Measurements from ENCODE around the gene CFC1B.
"Not testable (repeated sequence)": the region's sequence is repeated elsewhere in the genome, so short reads cannot be mapped to it uniquely, and the experiment has no call there.

The CFC1B gene

DNA sequence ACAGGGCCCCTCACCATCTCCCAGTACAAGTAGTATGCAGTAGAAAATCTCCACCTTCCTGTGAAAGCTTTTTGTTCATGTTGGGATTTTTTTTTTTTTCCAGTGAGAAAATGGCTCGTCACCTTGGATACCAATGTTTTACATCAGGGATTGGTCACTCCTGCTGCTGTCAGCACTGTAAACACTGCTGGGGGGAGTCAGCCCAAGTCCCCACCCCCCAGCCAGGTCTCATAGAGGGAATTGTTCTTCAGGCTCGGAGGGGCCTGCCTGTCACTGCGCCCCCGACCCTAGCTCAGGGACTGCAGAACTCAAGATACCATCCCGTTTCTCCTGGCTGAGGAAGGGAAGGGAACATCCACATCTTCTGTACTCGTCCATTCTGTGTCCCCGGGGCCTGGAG, at the start of gene CFC1B:
Gene CFC1B, plus strand, starts transcription at position 231 of the 400 bp plus-strand sequence. CDS start 263 bp downstream, outside the sequence.
- not testable (repeated sequence) for H3K4me1 ChIP-seq (ENCODE audit: control insufficient read depth, insufficient read depth, low read length); H3K9ac ChIP-seq (ENCODE audit: low read length); H3K27me3 ChIP-seq (ENCODE audit: control insufficient read depth, insufficient read depth, low read length); H3K4me3 ChIP-seq (ENCODE audit: low read length); H3K27ac ChIP-seq (ENCODE audit: low read depth, low read length); H3K36me3 ChIP-seq (ENCODE audit: control insufficient read depth, insufficient read depth, low read length)

DNA sequence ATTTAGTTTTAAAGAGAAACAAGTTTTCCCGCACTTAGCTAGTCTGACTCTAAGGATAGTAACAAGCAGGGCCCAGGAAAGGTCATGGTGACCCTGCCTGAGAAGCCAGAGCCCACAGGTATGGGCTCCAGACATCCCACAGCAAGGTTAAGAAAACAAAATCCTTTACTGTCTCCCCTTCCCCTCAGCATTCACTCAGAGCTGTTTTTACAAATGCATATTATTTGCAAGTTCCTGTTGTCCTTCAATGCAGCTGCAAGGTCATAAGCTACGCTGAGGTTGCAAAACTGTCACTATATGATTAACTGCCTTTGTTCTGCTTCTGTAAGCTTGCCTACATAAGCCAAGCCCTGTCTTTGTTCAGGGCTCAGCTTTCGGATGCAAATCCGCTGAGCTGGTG, 29.9 kb upstream of the CFC1B start:
- not testable (repeated sequence) for H3K4me1 ChIP-seq (ENCODE audit: control insufficient read depth, insufficient read depth, low read length); H3K27me3 ChIP-seq (ENCODE audit: control insufficient read depth, insufficient read depth, low read length); H3K36me3 ChIP-seq (ENCODE audit: control insufficient read depth, insufficient read depth, low read length); H3K4me3 ChIP-seq (ENCODE audit: low read length); H3K27ac ChIP-seq (ENCODE audit: low read depth, low read length); H3K9ac ChIP-seq (ENCODE audit: low read length)

DNA sequence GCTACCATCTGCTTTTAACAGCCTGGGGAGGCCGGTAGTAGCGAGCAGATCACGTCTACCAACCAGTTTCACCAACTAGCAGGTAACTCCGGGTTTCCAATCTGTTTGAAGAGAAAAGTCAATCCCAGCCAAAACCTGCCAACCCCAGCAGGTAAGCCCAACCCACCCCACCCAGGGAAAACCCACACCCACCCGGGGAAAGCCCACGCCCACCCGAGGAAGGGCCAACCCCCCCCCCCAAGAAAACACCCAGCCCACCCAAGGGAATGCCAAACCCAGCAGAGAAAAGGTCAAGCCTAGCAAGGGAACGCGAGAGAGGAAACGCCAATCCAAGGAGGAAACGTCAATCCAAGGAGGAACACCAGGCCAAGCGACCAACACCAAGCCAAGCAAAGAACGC, 11.8 kb upstream of the CFC1B start, which contains the start of gene POTEI:
Gene POTEI, minus strand, starts transcription at position 101 of the 400 bp plus-strand sequence. Its CDS starts 93 bp downstream, at position 8.
- not testable (repeated sequence) for H3K36me3 ChIP-seq (ENCODE audit: control insufficient read depth, insufficient read depth, low read length); H3K4me1 ChIP-seq (ENCODE audit: control insufficient read depth, insufficient read depth, low read length); H3K9ac ChIP-seq (ENCODE audit: low read length); H3K27me3 ChIP-seq (ENCODE audit: control insufficient read depth, insufficient read depth, low read length); H3K27ac ChIP-seq (ENCODE audit: low read depth, low read length); H3K4me3 ChIP-seq (ENCODE audit: low read length)

DNA sequence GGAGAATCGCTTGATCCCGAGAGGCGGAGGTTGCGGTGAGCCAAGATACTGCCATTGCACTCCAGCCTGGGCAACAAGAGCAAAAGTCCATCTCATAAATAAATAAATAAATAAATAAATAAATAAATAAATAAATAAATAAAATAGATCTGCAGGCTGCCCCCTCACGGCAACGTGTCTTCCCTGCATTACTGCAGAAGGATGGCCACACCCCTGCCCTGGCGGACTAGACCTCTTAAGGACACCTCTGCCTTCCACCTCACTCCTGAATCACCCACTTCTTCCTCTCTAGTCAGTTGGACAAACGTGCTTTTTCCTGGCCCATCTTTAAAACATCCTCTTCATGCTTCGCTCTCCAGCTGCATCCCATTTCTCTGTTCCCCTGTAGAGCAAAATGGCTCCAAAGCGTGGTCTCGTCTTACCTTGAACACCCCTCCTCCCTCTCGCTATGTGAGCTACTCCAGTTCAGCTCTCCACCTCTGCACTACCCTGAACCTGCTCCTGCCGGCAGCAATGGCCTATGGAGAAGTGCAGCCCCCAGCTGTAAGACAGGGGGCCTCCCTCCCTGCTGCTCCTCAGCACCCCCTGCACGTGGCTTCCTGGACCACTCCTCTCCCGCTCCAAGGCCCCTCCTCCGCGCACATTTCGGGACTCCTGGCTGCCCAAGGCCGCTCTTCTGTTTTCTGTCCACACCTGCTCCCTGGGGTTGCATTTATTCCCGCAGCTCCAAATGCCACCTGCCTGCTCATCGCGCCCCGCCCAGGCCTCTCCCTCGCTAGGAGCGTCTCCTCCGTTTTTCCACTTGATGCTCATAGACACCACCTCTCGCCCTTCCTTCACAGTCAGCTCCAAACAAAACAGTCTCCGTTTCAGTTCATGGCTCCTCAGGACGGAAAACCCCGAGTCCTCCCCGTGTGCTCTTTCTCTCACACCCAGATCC, 9.9 kb upstream of the CFC1B start:
- not testable (repeated sequence) for H3K4me1 ChIP-seq (ENCODE audit: control insufficient read depth, insufficient read depth, low read length); H3K36me3 ChIP-seq (ENCODE audit: control insufficient read depth, insufficient read depth, low read length); H3K27me3 ChIP-seq (ENCODE audit: control insufficient read depth, insufficient read depth, low read length); H3K4me3 ChIP-seq (ENCODE audit: low read length); H3K9ac ChIP-seq (ENCODE audit: low read length); H3K27ac ChIP-seq (ENCODE audit: low read depth, low read length)

DNA sequence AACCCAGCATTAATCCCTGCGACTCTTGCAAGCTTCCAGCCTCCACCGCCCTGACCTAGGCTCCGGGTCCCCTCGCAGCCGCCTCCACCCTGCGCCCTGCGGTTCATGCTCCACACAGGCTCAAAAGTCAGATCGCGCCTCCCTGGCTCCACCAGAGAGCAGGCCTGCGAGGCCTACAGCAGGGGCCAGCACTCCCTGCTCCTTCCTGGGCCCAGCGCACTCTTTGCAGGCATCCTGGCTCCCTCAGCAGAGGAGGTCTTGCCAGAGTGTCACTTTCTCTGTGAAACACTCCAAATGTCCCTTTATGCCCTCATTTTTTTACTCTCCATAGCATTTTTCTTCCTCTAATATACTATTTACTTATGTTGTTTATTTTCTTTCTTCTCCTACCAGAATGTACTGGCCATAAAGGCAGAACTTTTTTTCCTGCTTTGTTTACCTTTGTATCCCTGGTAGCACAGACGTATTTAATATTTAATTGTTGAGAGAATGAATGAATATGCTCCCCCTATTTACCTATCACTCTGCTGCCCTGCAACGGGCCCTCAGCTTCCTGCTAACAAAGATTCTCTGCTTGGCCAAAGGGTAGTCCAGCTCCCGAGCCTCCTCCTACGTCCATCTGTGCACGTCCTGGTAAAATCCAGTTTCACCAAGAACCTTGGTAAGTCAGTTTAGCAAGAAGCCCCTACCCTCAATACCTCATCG, 9.1 kb upstream of the CFC1B start:
- not testable (repeated sequence) for H3K27me3 ChIP-seq (ENCODE audit: control insufficient read depth, insufficient read depth, low read length); H3K4me1 ChIP-seq (ENCODE audit: control insufficient read depth, insufficient read depth, low read length); H3K4me3 ChIP-seq (ENCODE audit: low read length); H3K9ac ChIP-seq (ENCODE audit: low read length); H3K27ac ChIP-seq (ENCODE audit: low read depth, low read length); H3K36me3 ChIP-seq (ENCODE audit: control insufficient read depth, insufficient read depth, low read length)

DNA sequence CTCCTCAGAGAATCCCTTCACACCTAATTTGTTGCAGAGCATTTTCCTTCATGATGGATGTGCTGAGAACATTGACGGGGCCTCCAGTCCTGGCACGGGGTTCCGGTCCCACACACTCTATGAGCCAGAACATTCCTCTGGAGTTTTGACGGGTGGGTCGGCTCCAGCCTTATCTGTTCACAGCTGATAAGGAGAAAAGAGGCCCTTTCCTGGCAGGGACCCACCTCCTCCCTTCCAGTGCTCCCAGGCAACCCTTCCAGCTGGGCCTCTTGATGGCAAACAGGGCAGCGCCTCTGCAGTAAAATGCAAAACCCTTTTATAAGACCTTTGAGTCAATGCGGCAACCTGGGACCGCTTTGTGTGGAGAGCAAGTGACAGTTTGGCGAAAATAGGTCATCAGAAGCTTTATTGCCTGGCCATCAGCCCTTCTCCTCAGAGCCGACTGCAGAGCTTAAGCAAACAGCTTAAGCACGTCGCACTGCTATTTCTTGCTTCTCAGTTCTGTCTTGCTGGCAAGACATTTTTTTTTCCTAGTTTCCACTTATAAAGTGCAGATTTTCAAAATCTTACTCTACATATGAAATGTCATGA, 2.4 kb upstream of the CFC1B start:
- H3K9ac ChIP-seq (ENCODE audit: low read length); H3K4me1 ChIP-seq (ENCODE audit: control insufficient read depth, insufficient read depth, low read length); H3K36me3 ChIP-seq (ENCODE audit: control insufficient read depth, insufficient read depth, low read length); H3K27me3 ChIP-seq (ENCODE audit: control insufficient read depth, insufficient read depth, low read length); H3K4me3 ChIP-seq (ENCODE audit: low read length); H3K27ac ChIP-seq (ENCODE audit: low read depth, low read length): not testable (repeated sequence)

DNA sequence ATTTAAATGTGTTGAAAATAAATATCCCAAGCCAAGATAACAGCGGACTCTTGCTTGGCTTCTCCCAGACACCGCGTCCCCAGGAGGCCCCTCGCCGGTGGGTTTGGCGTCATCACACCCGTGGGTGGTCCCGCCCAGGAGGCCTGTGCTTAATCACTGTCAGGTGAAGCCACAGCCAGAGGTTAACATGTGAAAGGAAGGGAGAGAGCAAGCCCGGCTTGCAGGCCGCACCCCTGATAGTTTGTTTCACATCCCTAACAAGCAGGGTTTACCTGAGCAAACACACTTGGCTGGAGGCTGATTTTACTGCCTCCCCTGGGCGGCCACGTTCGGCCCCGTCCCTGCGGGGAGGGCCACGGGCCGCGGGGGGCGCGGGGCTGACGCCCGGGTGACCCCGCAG, 1.4 kb downstream of the CFC1B start:
- not testable (repeated sequence) for H3K27ac ChIP-seq (ENCODE audit: low read depth, low read length); H3K27me3 ChIP-seq (ENCODE audit: control insufficient read depth, insufficient read depth, low read length); H3K4me3 ChIP-seq (ENCODE audit: low read length); H3K4me1 ChIP-seq (ENCODE audit: control insufficient read depth, insufficient read depth, low read length); H3K9ac ChIP-seq (ENCODE audit: low read length); H3K36me3 ChIP-seq (ENCODE audit: control insufficient read depth, insufficient read depth, low read length)

DNA sequence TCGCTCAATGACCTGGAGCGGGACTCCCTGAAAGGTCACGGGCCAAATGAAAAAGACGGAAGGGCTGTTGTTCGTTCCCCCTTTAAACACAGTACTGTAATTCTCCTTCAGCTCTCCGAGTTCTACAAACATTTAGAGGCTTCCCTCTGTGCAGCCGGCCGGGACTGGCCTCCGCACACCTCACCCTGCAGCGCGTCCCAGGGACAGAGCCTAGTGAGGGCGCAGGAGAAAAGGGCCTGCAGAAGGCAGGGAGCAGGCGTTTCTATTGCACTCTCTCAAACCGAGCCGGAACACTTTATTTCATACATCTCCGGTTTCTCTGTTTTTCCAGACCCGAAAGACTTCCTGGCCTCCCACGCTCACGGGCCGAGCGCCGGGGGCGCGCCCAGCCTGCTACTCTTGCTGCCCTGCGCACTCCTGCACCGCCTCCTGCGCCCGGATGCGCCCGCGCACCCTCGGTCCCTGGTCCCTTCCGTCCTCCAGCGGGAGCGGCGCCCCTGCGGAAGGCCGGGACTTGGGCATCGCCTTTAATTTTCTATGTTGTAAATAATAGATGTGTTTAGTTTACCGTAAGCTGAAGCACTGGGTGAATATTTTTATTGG, 6.4 kb downstream of the CFC1B start:
- H3K27me3 ChIP-seq (ENCODE audit: control insufficient read depth, insufficient read depth, low read length); H3K9ac ChIP-seq (ENCODE audit: low read length); H3K36me3 ChIP-seq (ENCODE audit: control insufficient read depth, insufficient read depth, low read length); H3K4me1 ChIP-seq (ENCODE audit: control insufficient read depth, insufficient read depth, low read length); H3K27ac ChIP-seq (ENCODE audit: low read depth, low read length); H3K4me3 ChIP-seq (ENCODE audit: low read length): not testable (repeated sequence)

DNA sequence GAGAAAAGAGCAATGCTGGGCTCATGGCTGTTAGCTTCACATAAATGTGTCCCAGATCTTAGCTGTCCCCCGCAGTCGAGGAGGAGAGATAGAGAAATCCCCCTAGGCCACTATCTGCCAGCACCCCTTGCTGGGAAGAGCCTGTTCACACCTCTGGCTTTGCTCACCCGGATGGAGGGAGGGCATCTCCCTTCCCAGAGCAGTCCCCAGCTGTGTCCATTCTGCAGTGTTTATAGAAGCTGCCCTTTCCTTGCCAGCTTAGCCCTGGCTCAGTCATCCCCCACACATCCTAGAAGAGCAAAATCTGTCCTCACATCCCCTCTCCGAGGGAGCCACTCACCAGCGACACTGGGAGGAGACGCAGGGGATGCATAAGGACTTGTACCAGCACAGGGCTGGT, 8.5 kb downstream of the CFC1B start:
- H3K27ac ChIP-seq (ENCODE audit: low read depth, low read length); H3K36me3 ChIP-seq (ENCODE audit: control insufficient read depth, insufficient read depth, low read length); H3K27me3 ChIP-seq (ENCODE audit: control insufficient read depth, insufficient read depth, low read length); H3K9ac ChIP-seq (ENCODE audit: low read length); H3K4me1 ChIP-seq (ENCODE audit: control insufficient read depth, insufficient read depth, low read length); H3K4me3 ChIP-seq (ENCODE audit: low read length): not testable (repeated sequence)

DNA sequence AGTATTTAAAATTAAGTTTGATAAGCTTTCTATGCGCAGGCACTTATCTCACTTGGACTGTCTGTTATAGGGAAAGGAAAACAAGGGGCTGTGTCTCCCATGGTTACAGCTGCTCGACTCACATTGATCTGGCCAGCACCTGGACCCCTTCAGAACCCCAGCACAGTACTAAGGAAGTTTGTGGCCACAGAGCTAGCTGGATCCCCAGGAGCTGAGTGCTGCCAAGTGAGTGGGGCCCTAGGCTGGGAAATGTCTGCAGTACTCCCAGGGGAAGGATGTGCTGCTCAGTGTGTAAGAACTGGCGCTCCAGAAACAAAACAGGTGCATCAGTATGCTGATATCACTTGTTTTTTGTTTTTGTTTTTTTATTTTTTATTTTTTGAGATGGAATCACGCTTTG, 9.2 kb downstream of the CFC1B start:
- H3K27ac ChIP-seq (ENCODE audit: low read depth, low read length); H3K9ac ChIP-seq (ENCODE audit: low read length); H3K27me3 ChIP-seq (ENCODE audit: control insufficient read depth, insufficient read depth, low read length); H3K4me1 ChIP-seq (ENCODE audit: control insufficient read depth, insufficient read depth, low read length); H3K36me3 ChIP-seq (ENCODE audit: control insufficient read depth, insufficient read depth, low read length); H3K4me3 ChIP-seq (ENCODE audit: low read length): not testable (repeated sequence)

DNA sequence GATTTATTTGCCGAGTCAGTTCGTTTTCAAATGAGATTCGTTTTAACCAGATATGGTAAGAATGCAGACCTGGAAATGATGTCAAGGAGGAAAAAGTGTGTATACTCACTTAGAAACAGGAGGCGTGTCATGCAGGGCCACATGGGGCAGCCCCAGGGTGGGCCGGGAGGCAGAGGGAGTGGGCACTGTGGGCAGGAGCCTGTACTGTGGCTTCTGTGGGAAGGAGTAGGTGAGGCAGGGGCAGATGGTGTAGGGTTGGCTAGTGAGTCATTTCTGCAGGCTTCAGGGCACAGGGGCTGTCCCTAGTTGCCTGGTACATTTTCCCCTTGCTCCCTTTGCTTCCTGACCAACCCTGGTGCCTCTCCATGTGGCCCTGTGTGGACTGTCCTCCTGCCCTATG, 10.2 kb downstream of the CFC1B start:
- not testable (repeated sequence) for H3K4me3 ChIP-seq (ENCODE audit: low read length); H3K9ac ChIP-seq (ENCODE audit: low read length); H3K27ac ChIP-seq (ENCODE audit: low read depth, low read length); H3K36me3 ChIP-seq (ENCODE audit: control insufficient read depth, insufficient read depth, low read length); H3K27me3 ChIP-seq (ENCODE audit: control insufficient read depth, insufficient read depth, low read length); H3K4me1 ChIP-seq (ENCODE audit: control insufficient read depth, insufficient read depth, low read length)

DNA sequence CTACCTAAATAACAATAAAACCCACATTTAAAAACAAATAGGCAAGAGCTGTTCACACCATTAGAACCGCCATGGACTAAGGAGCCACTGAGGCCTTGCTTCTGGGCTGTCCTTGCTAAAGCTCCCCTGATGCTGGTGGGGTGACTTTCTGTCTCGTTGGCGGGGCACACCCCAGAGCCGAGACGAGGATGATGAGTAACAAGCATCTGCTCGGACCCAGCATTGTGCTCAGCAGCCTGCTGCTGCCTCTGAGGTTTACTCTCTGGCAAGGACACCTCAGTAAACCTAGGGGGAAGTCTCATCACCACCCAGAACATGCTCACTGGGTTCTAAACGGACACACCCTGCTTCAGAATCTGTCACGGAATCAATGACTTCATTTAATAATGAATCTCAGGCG, 10.7 kb downstream of the CFC1B start:
- H3K4me1 ChIP-seq (ENCODE audit: control insufficient read depth, insufficient read depth, low read length); H3K27me3 ChIP-seq (ENCODE audit: control insufficient read depth, insufficient read depth, low read length); H3K9ac ChIP-seq (ENCODE audit: low read length); H3K27ac ChIP-seq (ENCODE audit: low read depth, low read length); H3K4me3 ChIP-seq (ENCODE audit: low read length); H3K36me3 ChIP-seq (ENCODE audit: control insufficient read depth, insufficient read depth, low read length): not testable (repeated sequence)
